Glutamatergic neuron (in vitro differentiated cells): ENCODE measurements around the gene TP53I11. TPM values are rescaled to one million over a fixed set of nuclear protein-coding genes. Genes with fewer than 3 reads are reported as not detected.
A peak's percentile ranks its signal among the peaks of the same experiment; 100 is the strongest.

Experiments used
- DNase-seq: peaks from one replicate; pipeline ENCODE4 v3.0.0; 2022
- H3K27ac Mint-ChIP-seq: one replicate; pipeline ENCODE4 v1.8.0; 2020; ENCODE audit warnings: mild to moderate bottlenecking, mixed read lengths, inconsistent platforms; ENCODE audit not compliant: unreplicated experiment
- H3K27me3 Mint-ChIP-seq: one replicate; pipeline ENCODE4 v1.8.0; 2020; ENCODE audit warnings: mild to moderate bottlenecking, moderate library complexity, mixed read lengths, inconsistent platforms; ENCODE audit not compliant: unreplicated experiment
- H3K36me3 Mint-ChIP-seq: one replicate; pipeline ENCODE4 v1.8.0; 2020; ENCODE audit warnings: mild to moderate bottlenecking, mixed read lengths, inconsistent platforms; ENCODE audit not compliant: unreplicated experiment
- H3K4me1 Mint-ChIP-seq: one replicate; pipeline ENCODE4 v1.8.0; 2020; ENCODE audit warnings: mild to moderate bottlenecking, low read depth, mixed read lengths, inconsistent platforms; ENCODE audit not compliant: unreplicated experiment
- H3K4me3 Mint-ChIP-seq: one replicate; pipeline ENCODE4 v1.8.0; 2020; ENCODE audit warnings: mild to moderate bottlenecking, mixed read lengths, inconsistent platforms; ENCODE audit not compliant: unreplicated experiment
- H3K9me3 Mint-ChIP-seq: one replicate; pipeline ENCODE4 v1.8.0; 2020; ENCODE audit warnings: mild to moderate bottlenecking, moderate library complexity, mixed read lengths, inconsistent platforms; ENCODE audit not compliant: unreplicated experiment
- total RNA-seq: library from RNA; stranded (reverse); fragmentation: NEBNext Ultra II Directional; extraction: Animal tissue kit (Norgen Biotek cat#: 25700); gene quantifications from one replicate; pipeline ENCODE4 v1.2.1, GENCODE V29; 2021; ENCODE audit not compliant: unreplicated experiment
- TF ChIP-seq, protein P1 (sequence below): fragments of 200-600 bp; sonication (generic); IDR thresholded peaks from one replicate; pipeline ENCODE4 v1.5.0; 2021; ENCODE audit not compliant: partially characterized antibody, unreplicated experiment

TP53I11 gene
- total RNA-seq, 1 donor from 2014 or later, result 420 TPM

DNA sequence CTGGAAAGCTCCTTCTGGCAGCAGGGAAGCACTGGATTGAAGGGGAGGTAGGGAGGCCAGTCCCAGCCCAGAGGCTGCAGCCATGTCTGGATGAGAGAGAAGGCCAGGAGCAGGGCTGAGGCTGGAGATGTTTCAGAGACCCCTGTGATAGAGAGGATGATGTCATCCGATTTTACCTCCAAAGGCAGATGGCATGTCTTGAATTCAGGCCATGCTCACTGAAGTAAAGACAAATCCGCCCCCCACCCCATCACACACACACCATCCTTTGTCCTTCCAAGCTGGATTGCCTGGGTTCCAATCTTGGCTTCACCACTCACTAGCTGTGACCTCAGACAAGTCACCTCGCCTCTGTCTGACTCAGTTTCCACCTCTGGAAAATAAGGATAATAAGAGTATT lies 47.2 kb downstream of the TP53I11 start:
- TF ChIP-seq, protein P1, sequence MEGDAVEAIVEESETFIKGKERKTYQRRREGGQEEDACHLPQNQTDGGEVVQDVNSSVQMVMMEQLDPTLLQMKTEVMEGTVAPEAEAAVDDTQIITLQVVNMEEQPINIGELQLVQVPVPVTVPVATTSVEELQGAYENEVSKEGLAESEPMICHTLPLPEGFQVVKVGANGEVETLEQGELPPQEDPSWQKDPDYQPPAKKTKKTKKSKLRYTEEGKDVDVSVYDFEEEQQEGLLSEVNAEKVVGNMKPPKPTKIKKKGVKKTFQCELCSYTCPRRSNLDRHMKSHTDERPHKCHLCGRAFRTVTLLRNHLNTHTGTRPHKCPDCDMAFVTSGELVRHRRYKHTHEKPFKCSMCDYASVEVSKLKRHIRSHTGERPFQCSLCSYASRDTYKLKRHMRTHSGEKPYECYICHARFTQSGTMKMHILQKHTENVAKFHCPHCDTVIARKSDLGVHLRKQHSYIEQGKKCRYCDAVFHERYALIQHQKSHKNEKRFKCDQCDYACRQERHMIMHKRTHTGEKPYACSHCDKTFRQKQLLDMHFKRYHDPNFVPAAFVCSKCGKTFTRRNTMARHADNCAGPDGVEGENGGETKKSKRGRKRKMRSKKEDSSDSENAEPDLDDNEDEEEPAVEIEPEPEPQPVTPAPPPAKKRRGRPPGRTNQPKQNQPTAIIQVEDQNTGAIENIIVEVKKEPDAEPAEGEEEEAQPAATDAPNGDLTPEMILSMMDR, result no peak
- H3K36me3 Mint-ChIP-seq, result peaks cover 9% of the 10 kb centered on the region
- H3K9me3 Mint-ChIP-seq, result peaks cover 14% of the 10 kb centered on the region

DNA sequence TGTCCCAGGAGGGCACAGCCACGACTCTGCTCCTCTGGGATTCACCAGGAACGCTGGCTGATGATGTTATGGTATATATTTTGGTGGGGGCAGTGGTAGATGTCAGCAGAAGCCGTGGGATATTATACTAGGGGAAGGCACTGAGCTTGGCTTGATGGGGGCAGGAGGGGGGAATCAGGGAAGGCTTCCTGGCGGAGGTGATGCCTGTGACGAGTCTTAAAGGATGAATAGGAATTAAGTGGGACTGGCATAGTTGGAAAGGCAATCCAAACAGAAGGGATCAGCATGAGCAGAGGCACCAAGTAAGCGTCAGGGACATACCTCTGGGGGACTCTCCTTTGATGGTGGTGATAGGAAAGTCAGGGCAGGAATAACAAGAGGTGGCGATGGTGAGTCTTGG lies 47.6 kb downstream of the TP53I11 start:
- peaks cover 22% of the 10 kb centered on the region for H3K4me1 Mint-ChIP-seq
- peaks cover 14% of the 10 kb centered on the region for H3K27me3 Mint-ChIP-seq
- DNase-seq, result no peak
- H3K9me3 Mint-ChIP-seq, result peaks cover 14% of the 10 kb centered on the region
- no peak overlapping the region for H3K4me3 Mint-ChIP-seq
- H3K36me3 Mint-ChIP-seq, result peaks cover 9% of the 10 kb centered on the region
- no peak overlapping the region for H3K27ac Mint-ChIP-seq
- TF ChIP-seq, protein P1, result no peak

More for the DNA sequence above, 47.2 kb downstream of the TP53I11 start:
- Mint-ChIP-seq H3K4me3 (no peak overlapping the region), H3K27ac (no peak overlapping the region), H3K4me1 (peaks cover 24% of the 10 kb centered on the region), H3K27me3 (peaks cover 14% of the 10 kb centered on the region)
- DNase-seq, result no peak

DNA sequence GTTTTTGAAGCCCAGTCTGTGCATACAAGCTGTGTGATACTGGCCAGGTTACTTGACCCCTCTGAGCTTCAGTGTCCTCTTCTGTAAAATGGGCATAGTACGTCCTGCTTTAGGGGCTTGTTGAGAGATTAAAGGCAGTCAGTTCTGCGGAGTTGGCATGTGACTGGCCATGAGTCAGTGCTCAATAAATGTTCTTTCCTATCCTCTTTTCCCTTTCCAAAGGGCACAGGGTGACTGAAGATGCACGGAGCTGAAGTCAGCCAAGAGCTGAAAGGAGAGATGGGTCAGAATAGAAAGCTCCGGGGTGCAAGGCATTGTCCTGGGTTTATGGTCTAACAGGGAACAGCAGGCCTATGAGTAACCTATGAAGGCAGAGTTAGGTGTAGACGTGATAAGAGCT lies 48.9 kb downstream of the TP53I11 start:
- Mint-ChIP-seq H3K27ac (no peak overlapping the region), H3K4me1 (peaks cover 28% of the 10 kb centered on the region), H3K9me3 (peaks cover 14% of the 10 kb centered on the region), H3K4me3 (peak overlapping the region; percentile 10), H3K36me3 (peaks cover 9% of the 10 kb centered on the region), H3K27me3 (peaks cover 12% of the 10 kb centered on the region)
- TF ChIP-seq, protein P1, result no peak
- no peak for DNase-seq

DNA sequence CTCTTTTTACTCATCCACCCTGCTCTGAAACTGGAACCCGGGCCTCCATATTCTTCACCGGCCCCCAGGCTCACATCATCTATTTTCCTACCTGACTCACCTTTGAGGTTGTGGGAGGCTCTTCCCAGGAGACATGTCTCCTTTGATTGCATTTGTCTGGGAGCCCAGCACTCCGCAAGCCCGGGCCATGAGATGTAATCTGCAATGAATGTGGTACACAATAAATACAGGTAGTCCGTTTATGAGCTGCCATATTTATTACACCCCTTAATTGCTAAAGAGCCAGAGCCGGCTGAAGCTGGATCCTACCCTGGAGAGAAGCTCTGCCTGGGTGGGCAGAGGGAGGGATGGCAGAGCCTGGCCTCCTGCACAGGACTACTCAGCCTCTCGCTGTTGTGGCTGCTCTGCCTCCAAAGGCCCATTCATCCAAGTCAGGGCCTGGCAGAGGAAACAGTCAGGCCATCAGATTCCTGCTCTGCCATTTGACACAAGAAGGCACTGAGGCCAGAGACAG lies 49.5 kb downstream of the TP53I11 start:
- peaks cover 34% of the 10 kb centered on the region for H3K4me1 Mint-ChIP-seq
- no peak overlapping the region for H3K27ac Mint-ChIP-seq
- H3K9me3 Mint-ChIP-seq, result peaks cover 14% of the 10 kb centered on the region
- TF ChIP-seq, protein P1, result no peak
- H3K36me3 Mint-ChIP-seq, result peaks cover 9% of the 10 kb centered on the region
- DNase-seq, result no peak
- H3K27me3 Mint-ChIP-seq, result peaks cover 12% of the 10 kb centered on the region
- H3K4me3 Mint-ChIP-seq, result no peak overlapping the region

DNA sequence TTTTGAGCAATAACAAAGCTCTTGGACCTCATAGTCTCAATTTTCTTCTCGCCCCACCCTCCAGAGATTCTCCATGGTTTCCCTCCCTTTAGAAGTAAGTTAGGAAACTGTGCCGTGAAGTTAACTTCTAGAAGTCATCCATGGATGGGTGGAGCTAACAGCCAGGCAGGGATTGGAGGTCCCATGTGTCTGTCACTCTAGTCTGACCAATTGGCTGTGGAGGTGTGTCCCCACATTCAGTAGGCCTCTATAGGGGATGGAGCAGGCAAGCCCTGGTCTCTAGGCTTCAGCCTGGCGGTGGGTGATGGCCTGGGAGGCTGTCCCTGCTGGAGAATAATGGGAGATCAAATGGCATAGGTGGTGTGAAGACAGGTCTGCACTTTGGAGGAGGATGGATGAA lies 50.7 kb downstream of the TP53I11 start:
- H3K4me3 Mint-ChIP-seq, result no peak overlapping the region
- no peak overlapping the region for H3K27ac Mint-ChIP-seq
- TF ChIP-seq, protein P1, result no peak
- peaks cover 10% of the 10 kb centered on the region for H3K27me3 Mint-ChIP-seq
- H3K36me3 Mint-ChIP-seq, result peaks cover 9% of the 10 kb centered on the region
- DNase-seq, result peak; percentile 52
- peaks cover 9% of the 10 kb centered on the region for H3K9me3 Mint-ChIP-seq
- peaks cover 26% of the 10 kb centered on the region for H3K4me1 Mint-ChIP-seq
